Neural cell (in vitro differentiated cells): ENCODE results near the gene RAB3C. TPM values are rescaled to one million over a fixed set of nuclear protein-coding genes. Genes with fewer than 3 reads are reported as not detected.

ENCODE experiments used
- H2AFZ ChIP-seq: fragments of 200-600, 300-800 bp; sonication (generic), shearing (Covaris generic); 2 replicates; pipeline ENCODE4 v1.6.0; 2014; ENCODE audit warnings: low read depth, mild to moderate bottlenecking, antibody characterized with exemption, low read length, moderate library complexity
- H3F3A ChIP-seq: fragments of 200-600 bp; shearing (Covaris generic); 2 replicates; pipeline ENCODE4 v1.6.1; 2016; ENCODE audit warnings: mild to moderate bottlenecking, moderate library complexity, mixed read lengths, antibody characterized with exemption, low read length; ENCODE audit not compliant: insufficient read depth, poor library complexity, severe bottlenecking
- H3K27ac ChIP-seq: fragments of 200-600, 300-800 bp; sonication (generic), shearing (Covaris generic); 2 replicates; pipeline ENCODE4 v1.5.1; 2014; ENCODE audit warnings: mild to moderate bottlenecking, low read length, moderate library complexity
- H3K27me3 ChIP-seq: fragments of 300-800, 200-600 bp; sonication (generic), shearing (Covaris generic); 2 replicates; pipeline ENCODE4 v1.6.0; 2014; ENCODE audit warnings: mild to moderate bottlenecking, low read depth, low read length, moderate library complexity; ENCODE audit not compliant: insufficient read depth
- H3K36me3 ChIP-seq: fragments of 300-800, 200-600 bp; sonication (generic), shearing (Covaris generic); 2 replicates; pipeline ENCODE4 v1.5.1; 2014; ENCODE audit warnings: mild to moderate bottlenecking, antibody characterized with exemption, low read length, moderate library complexity; ENCODE audit not compliant: insufficient read depth
- H3K4me2 ChIP-seq: fragments of 300-800, 200-600 bp; sonication (generic), shearing (Covaris generic); 2 replicates; pipeline ENCODE4 v1.6.0; 2014; ENCODE audit warnings: mild to moderate bottlenecking, low read length
- H3K4me3 ChIP-seq: fragments of 300-800, 200-600 bp; sonication (generic), shearing (Covaris generic); 2 replicates; pipeline ENCODE4 v1.5.1; 2014; ENCODE audit warnings: mild to moderate bottlenecking, low read length, moderate library complexity
- H3K79me2 ChIP-seq: fragments of 200-600 bp; shearing (Covaris generic); replicated peaks from 2 replicates; pipeline ENCODE4 v1.6.0; 2014; ENCODE audit warnings: mild to moderate bottlenecking, low read length, moderate library complexity; ENCODE audit not compliant: insufficient read depth
- H3K9ac ChIP-seq: fragments of 300-800, 200-600 bp; sonication (generic), shearing (Covaris generic); 2 replicates; pipeline ENCODE4 v1.6.1; 2016; ENCODE audit warnings: mild to moderate bottlenecking, low read length, mixed read lengths
- H3K9me2 ChIP-seq: fragments of 200-600 bp; shearing (Covaris generic); 2 replicates; pipeline ENCODE4 v1.6.1; 2016; ENCODE audit warnings: mild to moderate bottlenecking, low read length, mixed read lengths; ENCODE audit not compliant: insufficient read depth
- H3K9me3 ChIP-seq: fragments of 200-600, 300-800 bp; sonication (generic), shearing (Covaris generic); 2 replicates; pipeline ENCODE4 v1.6.1; 2016; ENCODE audit warnings: mild to moderate bottlenecking, mixed run types, low read length, moderate library complexity, mixed read lengths
- H4K20me1 ChIP-seq: fragments of 200-600 bp; shearing (Covaris generic); 2 replicates; pipeline ENCODE4 v1.6.1; 2016; ENCODE audit warnings: mild to moderate bottlenecking, mixed run types; ENCODE audit not compliant: insufficient read depth
- EP300 ChIP-seq: fragments of 450-650 bp; conservative IDR thresholded peaks from 2 replicates; pipeline ENCODE4 v1.6.1; 2014; ENCODE audit warnings: antibody characterized with exemption, mild to moderate bottlenecking, moderate library complexity; ENCODE audit not compliant: poor library complexity, severe bottlenecking
- EZH2 ChIP-seq: fragments of 200-600, 300-800 bp; shearing (Covaris generic), sonication (generic); IDR thresholded peaks from 2 replicates; pipeline ENCODE4 v1.6.1; 2014; ENCODE audit warnings: antibody characterized with exemption, low read length, borderline replicate concordance, mild to moderate bottlenecking; ENCODE audit not compliant: insufficient read depth, poor library complexity, severe bottlenecking
- MXI1 ChIP-seq: fragments of 450-650 bp; conservative IDR thresholded peaks from 2 replicates; pipeline ENCODE4 v1.6.1; 2014; ENCODE audit warnings: antibody characterized with exemption, mild to moderate bottlenecking; ENCODE audit not compliant: poor library complexity, severe bottlenecking
- POLR2AphosphoS5 ChIP-seq: IDR thresholded peaks from 2 replicates; pipeline ENCODE4 v1.6.1; 2012
- RAD21 ChIP-seq: fragments of 450-650 bp; conservative IDR thresholded peaks from 2 replicates; pipeline ENCODE4 v1.6.1; 2014; ENCODE audit warnings: antibody characterized with exemption, mild to moderate bottlenecking, moderate library complexity
- SMC3 ChIP-seq: fragments of 450-650 bp; conservative IDR thresholded peaks from 2 replicates; pipeline ENCODE4 v1.6.1; 2014; ENCODE audit warnings: antibody characterized with exemption, mild to moderate bottlenecking, moderate library complexity; ENCODE audit not compliant: poor library complexity
- TAF1 ChIP-seq: IDR thresholded peaks from 2 replicates; pipeline ENCODE4 v1.6.1; 2012; ENCODE audit warnings: low read depth
- polyA plus RNA-seq: library from polyadenylated mRNA; depleted of rRNA; stranded (reverse); fragments of >200 nt; gene quantifications from 2 replicates; pipeline ENCODE4 v1.2.3, GENCODE V29; 2014
- TF ChIP-seq, protein P1 (sequence below): IDR thresholded peaks from 2 replicates; pipeline ENCODE4 v1.6.1; 2012; ENCODE audit warnings: borderline replicate concordance
- TF ChIP-seq, protein P2 (sequence below): fragments of 450-650 bp; IDR thresholded peaks from 2 replicates; pipeline ENCODE4 v1.5.1; 2014; ENCODE audit warnings: antibody characterized with exemption, mild to moderate bottlenecking, moderate library complexity; ENCODE audit not compliant: poor library complexity, severe bottlenecking

The RAB3C gene
- polyA plus RNA-seq, 1 donor from 2014 or later, result 94.3 TPM

DNA sequence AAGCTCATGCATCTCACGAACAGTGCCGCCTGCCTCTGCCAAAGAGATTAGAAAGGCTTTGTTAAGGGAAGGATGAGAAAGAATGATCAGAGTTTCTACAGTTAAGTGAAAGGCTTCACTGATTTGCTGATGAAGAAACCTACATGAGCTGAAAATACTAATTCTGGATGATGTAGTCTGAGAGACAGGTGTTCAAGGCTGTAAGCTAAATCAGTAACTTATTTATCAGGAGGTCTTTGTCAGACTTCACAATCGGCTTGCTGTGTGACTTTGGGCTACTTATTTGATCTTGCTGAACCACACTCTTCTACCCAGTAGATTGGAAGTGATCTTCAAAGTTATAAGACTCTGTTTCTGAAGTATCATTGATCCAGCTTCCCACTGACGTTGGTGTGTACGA is 264.2 kb downstream of the RAB3C start:
- Histone ChIP-seq H3K9me2 (no peaks in the 10 kb centered on the region), H3F3A (peaks cover 3% of the 10 kb centered on the region)

DNA sequence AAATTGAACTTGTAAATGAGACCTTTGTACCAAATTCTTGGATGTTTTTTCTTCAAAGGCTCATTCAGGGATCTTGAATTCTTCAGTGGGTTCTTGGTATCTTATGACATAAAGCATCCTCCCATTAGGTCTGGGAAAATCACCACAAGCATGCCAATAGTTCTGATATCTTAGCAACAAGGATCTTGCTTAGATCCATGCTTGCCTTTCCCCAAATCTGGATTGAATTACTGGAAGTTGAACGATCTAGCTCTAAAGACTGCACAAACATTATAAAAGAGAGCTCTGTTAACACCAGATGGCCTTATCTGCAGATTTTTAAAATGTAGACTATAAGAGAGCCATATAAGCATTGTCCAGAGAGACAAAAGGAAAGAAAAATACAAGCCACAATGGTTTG is 266.3 kb downstream of the RAB3C start:
- H3K4me2 ChIP-seq, result peak overlapping the region; percentile 41
- no peaks in the 10 kb centered on the region for H3K9me2 ChIP-seq
- H3F3A ChIP-seq, result peaks cover 3% of the 10 kb centered on the region
- H3K9ac ChIP-seq, result peak overlapping the region; percentile 49
- no peaks in the 10 kb centered on the region for H4K20me1 ChIP-seq
- H3K27ac ChIP-seq, result peak overlapping the region; percentile 80
- no peaks in the 10 kb centered on the region for H3K36me3 ChIP-seq
- H3K9me3 ChIP-seq, result no peaks in the 10 kb centered on the region
- TF ChIP-seq POLR2AphosphoS5 (no peak), SMC3 (no peak)
- H3K79me2 ChIP-seq, result no peaks in the 10 kb centered on the region
- no peaks in the 10 kb centered on the region for H3K27me3 ChIP-seq
- peak overlapping the region; percentile 26 for H3K4me3 ChIP-seq
- no peak overlapping the region for H2AFZ ChIP-seq

More for the DNA sequence above, 264.2 kb downstream of the RAB3C start:
- Histone ChIP-seq H3K27me3 (no peaks in the 10 kb centered on the region), H3K4me3 (no peak overlapping the region), H3K4me2 (no peak overlapping the region), H3K27ac (no peak overlapping the region), H3K36me3 (no peaks in the 10 kb centered on the region), H4K20me1 (no peaks in the 10 kb centered on the region), H2AFZ (no peak overlapping the region), H3K9me3 (no peaks in the 10 kb centered on the region), H3K9ac (no peak overlapping the region), H3K79me2 (no peaks in the 10 kb centered on the region)
- TF ChIP-seq EZH2 (no peak), RAD21 (no peak), TAF1 (no peak), EP300 (no peak)
- TF ChIP-seq, protein P1, sequence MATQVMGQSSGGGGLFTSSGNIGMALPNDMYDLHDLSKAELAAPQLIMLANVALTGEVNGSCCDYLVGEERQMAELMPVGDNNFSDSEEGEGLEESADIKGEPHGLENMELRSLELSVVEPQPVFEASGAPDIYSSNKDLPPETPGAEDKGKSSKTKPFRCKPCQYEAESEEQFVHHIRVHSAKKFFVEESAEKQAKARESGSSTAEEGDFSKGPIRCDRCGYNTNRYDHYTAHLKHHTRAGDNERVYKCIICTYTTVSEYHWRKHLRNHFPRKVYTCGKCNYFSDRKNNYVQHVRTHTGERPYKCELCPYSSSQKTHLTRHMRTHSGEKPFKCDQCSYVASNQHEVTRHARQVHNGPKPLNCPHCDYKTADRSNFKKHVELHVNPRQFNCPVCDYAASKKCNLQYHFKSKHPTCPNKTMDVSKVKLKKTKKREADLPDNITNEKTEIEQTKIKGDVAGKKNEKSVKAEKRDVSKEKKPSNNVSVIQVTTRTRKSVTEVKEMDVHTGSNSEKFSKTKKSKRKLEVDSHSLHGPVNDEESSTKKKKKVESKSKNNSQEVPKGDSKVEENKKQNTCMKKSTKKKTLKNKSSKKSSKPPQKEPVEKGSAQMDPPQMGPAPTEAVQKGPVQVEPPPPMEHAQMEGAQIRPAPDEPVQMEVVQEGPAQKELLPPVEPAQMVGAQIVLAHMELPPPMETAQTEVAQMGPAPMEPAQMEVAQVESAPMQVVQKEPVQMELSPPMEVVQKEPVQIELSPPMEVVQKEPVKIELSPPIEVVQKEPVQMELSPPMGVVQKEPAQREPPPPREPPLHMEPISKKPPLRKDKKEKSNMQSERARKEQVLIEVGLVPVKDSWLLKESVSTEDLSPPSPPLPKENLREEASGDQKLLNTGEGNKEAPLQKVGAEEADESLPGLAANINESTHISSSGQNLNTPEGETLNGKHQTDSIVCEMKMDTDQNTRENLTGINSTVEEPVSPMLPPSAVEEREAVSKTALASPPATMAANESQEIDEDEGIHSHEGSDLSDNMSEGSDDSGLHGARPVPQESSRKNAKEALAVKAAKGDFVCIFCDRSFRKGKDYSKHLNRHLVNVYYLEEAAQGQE, result no peak

DNA sequence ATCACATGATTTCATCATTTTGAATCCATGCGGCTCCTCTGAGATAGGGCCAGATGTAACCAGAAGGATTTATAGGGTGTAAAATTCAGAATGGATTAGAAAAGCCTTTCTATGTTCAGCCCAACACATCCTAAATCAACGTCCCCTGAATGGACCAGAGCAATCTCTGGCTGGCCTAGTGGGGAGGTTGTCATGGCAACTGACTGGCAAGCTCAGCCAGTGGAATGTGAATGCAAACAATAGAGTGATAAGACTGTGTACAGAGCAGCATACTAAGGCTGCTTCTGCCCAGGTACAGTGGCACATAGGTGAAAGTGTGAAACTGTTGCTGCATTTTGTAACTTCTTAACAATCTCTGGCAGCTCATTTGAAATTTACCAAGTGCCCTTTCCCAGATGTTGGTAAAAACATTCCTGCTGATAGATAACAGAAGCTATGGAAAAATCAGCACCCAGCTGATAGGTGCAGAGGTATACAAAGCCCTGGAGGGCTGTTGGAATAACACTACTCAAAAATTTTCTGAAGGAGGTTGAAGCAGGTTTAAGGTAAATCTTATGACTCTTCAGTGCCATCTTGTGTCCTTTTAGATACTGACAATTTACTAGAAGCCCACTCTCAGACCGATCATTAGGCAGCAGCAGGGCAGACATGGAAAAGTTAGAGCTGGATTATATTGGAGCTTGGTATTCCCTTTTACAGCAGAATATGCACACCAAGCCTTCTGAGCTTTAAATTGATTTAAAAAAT is 267.2 kb downstream of the RAB3C start:
- TF ChIP-seq EP300 (peak; percentile 66), POLR2AphosphoS5 (peak; percentile 21), SMC3 (peak; percentile 94), EZH2 (no peak), TAF1 (no peak), MXI1 (peak; percentile 34), RAD21 (peak; percentile 92)
- TF ChIP-seq, protein P2, sequence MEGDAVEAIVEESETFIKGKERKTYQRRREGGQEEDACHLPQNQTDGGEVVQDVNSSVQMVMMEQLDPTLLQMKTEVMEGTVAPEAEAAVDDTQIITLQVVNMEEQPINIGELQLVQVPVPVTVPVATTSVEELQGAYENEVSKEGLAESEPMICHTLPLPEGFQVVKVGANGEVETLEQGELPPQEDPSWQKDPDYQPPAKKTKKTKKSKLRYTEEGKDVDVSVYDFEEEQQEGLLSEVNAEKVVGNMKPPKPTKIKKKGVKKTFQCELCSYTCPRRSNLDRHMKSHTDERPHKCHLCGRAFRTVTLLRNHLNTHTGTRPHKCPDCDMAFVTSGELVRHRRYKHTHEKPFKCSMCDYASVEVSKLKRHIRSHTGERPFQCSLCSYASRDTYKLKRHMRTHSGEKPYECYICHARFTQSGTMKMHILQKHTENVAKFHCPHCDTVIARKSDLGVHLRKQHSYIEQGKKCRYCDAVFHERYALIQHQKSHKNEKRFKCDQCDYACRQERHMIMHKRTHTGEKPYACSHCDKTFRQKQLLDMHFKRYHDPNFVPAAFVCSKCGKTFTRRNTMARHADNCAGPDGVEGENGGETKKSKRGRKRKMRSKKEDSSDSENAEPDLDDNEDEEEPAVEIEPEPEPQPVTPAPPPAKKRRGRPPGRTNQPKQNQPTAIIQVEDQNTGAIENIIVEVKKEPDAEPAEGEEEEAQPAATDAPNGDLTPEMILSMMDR, result peak; percentile 88
- TF ChIP-seq, protein P1, result peak; percentile 83

More for the DNA sequence above, 267.2 kb downstream of the RAB3C start:
- H3K27me3 ChIP-seq, result no peaks in the 10 kb centered on the region
- H3K9me2 ChIP-seq, result no peaks in the 10 kb centered on the region
- H4K20me1 ChIP-seq, result no peaks in the 10 kb centered on the region
- H3K36me3 ChIP-seq, result no peaks in the 10 kb centered on the region
- H3K4me3 ChIP-seq, result peak overlapping the region; percentile 26
- peak overlapping the region; percentile 41 for H3K4me2 ChIP-seq
- H3K27ac ChIP-seq, result peak overlapping the region; percentile 80
- H3F3A ChIP-seq, result peaks cover 3% of the 10 kb centered on the region
- no peak overlapping the region for H2AFZ ChIP-seq
- no peaks in the 10 kb centered on the region for H3K9me3 ChIP-seq
- H3K9ac ChIP-seq, result peak overlapping the region; percentile 49
- no peaks in the 10 kb centered on the region for H3K79me2 ChIP-seq
